DOHH2 (cell line): Measurements from ENCODE around the gene RHOD.

Experiments used
- H3F3A ChIP-seq: fragments of 200-600 bp; sonication (generic), shearing (Covaris generic); 2 replicates; pipeline ENCODE4 v1.6.0; 2016; ENCODE audit warnings: antibody characterized with exemption, mild to moderate bottlenecking; ENCODE audit not compliant: control insufficient read depth, insufficient read depth
- H3K27ac ChIP-seq: fragments of 200-600 bp; sonication (generic); 2 replicates; pipeline ENCODE4 v1.5.1; 2014; ENCODE audit warnings: low read depth, mild to moderate bottlenecking, low read length, moderate library complexity
- H3K27me3 ChIP-seq: fragments of 200-600 bp; sonication (generic); 2 replicates; pipeline ENCODE4 v1.6.1; 2014; ENCODE audit warnings: mild to moderate bottlenecking, low read length, mixed read lengths; ENCODE audit not compliant: control insufficient read depth
- H3K36me3 ChIP-seq: fragments of 200-600 bp; sonication (generic); 2 replicates; pipeline ENCODE4 v1.6.1; 2014; ENCODE audit warnings: mild to moderate bottlenecking, low read length, moderate library complexity, mixed read lengths; ENCODE audit not compliant: control insufficient read depth
- H3K4me1 ChIP-seq: fragments of 200-600 bp; sonication (generic); 2 replicates; pipeline ENCODE4 v1.6.1; 2014; ENCODE audit warnings: mild to moderate bottlenecking, low read length, mixed read lengths; ENCODE audit not compliant: control insufficient read depth
- H3K4me2 ChIP-seq: fragments of 200-600 bp; sonication (generic); 2 replicates; pipeline ENCODE4 v1.6.0; 2014; ENCODE audit warnings: mild to moderate bottlenecking, low read length, moderate library complexity
- H3K4me3 ChIP-seq: fragments of 200-600 bp; sonication (generic); 2 replicates; pipeline ENCODE4 v1.5.1; 2014; ENCODE audit warnings: mild to moderate bottlenecking, low read length, mixed read lengths
- H3K79me2 ChIP-seq: fragments of 200-600 bp; sonication (generic); 2 replicates; pipeline ENCODE4 v1.6.1; 2014; ENCODE audit warnings: mild to moderate bottlenecking, low read length, mixed read lengths; ENCODE audit not compliant: control insufficient read depth
- H3K9me2 ChIP-seq: fragments of 200-600 bp; sonication (generic); replicated peaks from 2 replicates; pipeline ENCODE4 v1.6.1; 2014; ENCODE audit warnings: mild to moderate bottlenecking, low read length, mixed read lengths; ENCODE audit not compliant: control insufficient read depth
- H3K9me3 ChIP-seq: fragments of 200-600 bp; sonication (generic); 2 replicates; pipeline ENCODE4 v1.6.1; 2014; ENCODE audit warnings: antibody characterized with exemption, low read length, mixed read lengths; ENCODE audit not compliant: control insufficient read depth, insufficient read depth
- H4K20me1 ChIP-seq: fragments of 200-600 bp; sonication (generic); 2 replicates; pipeline ENCODE4 v1.6.0; 2014; ENCODE audit warnings: low read depth, mild to moderate bottlenecking, antibody characterized with exemption, low read length, moderate library complexity; ENCODE audit not compliant: control insufficient read depth, insufficient read depth
- EZH2phosphoT487 ChIP-seq: fragments of 200-600 bp; sonication (generic); IDR thresholded peaks from 2 replicates; pipeline ENCODE4 v1.6.1; 2017; ENCODE audit warnings: borderline replicate concordance, mild to moderate bottlenecking, antibody characterized with exemption, low read length, moderate library complexity, mixed read lengths
- TF ChIP-seq, protein P1 (sequence below): fragments of 200-600 bp; sonication (generic); IDR thresholded peaks from one replicate; pipeline ENCODE4 v1.5.1; 2014; ENCODE audit warnings: antibody characterized with exemption, mild to moderate bottlenecking, low read depth, low read length; ENCODE audit not compliant: poor library complexity, severe bottlenecking

Gene RHOD

DNA sequence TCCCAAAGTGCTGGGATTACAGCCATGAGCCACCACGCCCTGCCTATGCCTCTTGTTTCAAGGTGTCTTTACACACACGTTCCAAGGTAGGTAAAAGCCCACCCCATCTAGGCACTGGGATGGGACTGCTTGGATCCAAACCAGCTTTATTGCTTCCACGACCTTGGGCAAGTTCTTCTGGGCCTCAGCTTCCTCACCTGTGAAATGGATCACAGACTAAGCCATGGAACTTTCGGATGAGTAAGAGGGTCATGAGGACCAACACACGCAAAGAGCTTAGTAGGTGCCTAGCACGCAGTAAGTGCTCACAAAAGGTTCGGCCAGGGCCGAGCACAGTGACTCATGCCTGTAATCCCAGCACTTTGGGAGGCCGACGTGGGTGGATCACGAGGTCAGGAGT, 15.6 kb downstream of the RHOD start:
- Histone ChIP-seq H4K20me1 (no peaks in the 10 kb centered on the region), H3K9me2 (no peaks in the 10 kb centered on the region), H3K79me2 (no peaks in the 10 kb centered on the region), H3K27me3 (no peaks in the 10 kb centered on the region; the same call in 1 of the 2 replicates), H3K27ac (no peak overlapping the region), H3K4me3 (no peak overlapping the region), H3K9me3 (no peaks in the 10 kb centered on the region), H3K4me2 (no peak overlapping the region), H3K36me3 (no peaks in the 10 kb centered on the region), H3K4me1 (peaks cover 20% of the 10 kb centered on the region), H3F3A (no peaks in the 10 kb centered on the region)
- TF ChIP-seq, protein P1, sequence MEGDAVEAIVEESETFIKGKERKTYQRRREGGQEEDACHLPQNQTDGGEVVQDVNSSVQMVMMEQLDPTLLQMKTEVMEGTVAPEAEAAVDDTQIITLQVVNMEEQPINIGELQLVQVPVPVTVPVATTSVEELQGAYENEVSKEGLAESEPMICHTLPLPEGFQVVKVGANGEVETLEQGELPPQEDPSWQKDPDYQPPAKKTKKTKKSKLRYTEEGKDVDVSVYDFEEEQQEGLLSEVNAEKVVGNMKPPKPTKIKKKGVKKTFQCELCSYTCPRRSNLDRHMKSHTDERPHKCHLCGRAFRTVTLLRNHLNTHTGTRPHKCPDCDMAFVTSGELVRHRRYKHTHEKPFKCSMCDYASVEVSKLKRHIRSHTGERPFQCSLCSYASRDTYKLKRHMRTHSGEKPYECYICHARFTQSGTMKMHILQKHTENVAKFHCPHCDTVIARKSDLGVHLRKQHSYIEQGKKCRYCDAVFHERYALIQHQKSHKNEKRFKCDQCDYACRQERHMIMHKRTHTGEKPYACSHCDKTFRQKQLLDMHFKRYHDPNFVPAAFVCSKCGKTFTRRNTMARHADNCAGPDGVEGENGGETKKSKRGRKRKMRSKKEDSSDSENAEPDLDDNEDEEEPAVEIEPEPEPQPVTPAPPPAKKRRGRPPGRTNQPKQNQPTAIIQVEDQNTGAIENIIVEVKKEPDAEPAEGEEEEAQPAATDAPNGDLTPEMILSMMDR = no peak
- TF ChIP-seq EZH2phosphoT487 = no peak

DNA sequence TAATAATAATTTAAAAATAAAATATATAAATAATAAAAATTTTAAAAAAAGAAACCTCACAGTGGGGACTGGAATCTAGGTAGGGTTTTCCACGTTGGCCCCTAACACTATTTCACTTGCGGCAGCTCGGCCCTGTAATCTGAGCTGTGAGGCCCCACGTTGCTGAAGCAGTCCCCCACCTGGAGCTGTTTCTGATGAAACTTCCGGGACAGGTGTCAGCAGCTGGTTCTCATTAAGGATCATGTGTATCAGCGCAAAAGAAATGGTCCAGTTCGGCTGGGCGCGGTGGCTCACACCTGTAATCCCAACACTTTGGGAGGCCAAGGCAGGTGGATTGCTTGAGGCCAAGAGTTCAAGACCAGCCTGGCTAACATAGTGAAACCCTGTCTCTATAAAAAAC, 17.3 kb downstream of the RHOD start:
- H3K4me1 ChIP-seq = peaks cover 20% of the 10 kb centered on the region
- no peaks in the 10 kb centered on the region for H3K9me2 ChIP-seq
- H3K27ac ChIP-seq = no peak overlapping the region
- H3K4me3 ChIP-seq = no peak overlapping the region; the same call in 1 of the 2 replicates
- TF ChIP-seq EZH2phosphoT487 = no peak
- TF ChIP-seq, protein P1 = no peak
- H3K27me3 ChIP-seq = no peaks in the 10 kb centered on the region; the same call in 1 of the 2 replicates
- H3K36me3 ChIP-seq = no peaks in the 10 kb centered on the region
- no peaks in the 10 kb centered on the region for H3K79me2 ChIP-seq
- H3F3A ChIP-seq = no peaks in the 10 kb centered on the region
- no peaks in the 10 kb centered on the region for H4K20me1 ChIP-seq
- H3K9me3 ChIP-seq = no peaks in the 10 kb centered on the region
- peak overlapping the region; percentile 4 for H3K4me2 ChIP-seq

DNA sequence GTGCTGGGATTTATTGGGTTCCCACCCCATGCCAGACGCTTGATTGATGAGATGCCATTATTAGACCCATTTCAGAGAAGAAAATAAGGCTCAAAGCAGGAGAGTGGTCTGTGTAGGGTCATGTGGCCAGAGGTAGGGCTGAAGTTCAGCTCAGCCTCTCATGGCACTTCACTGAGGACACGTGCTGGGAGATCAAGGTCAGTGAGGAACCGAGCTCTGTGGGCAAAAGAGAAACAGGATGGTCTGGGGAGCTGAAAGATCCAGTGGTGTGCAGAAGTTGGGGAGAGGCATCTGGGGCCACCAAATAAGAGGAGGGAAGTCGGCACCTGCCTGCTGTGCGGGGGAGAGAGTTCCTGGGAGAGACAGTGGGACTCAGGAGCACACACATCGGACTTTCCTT, 19.6 kb downstream of the RHOD start:
- TF ChIP-seq, protein P1 = no peak
- no peak for TF ChIP-seq EZH2phosphoT487
- no peak overlapping the region for H3K27ac ChIP-seq

More for the DNA sequence above, 19.6 kb downstream of the RHOD start:
- Histone ChIP-seq H3K79me2 (no peaks in the 10 kb centered on the region), H3K9me2 (no peaks in the 10 kb centered on the region), H3K36me3 (no peaks in the 10 kb centered on the region), H3K9me3 (no peaks in the 10 kb centered on the region), H3K27me3 (no peaks in the 10 kb centered on the region; the same call in 1 of the 2 replicates), H3F3A (no peaks in the 10 kb centered on the region), H3K4me3 (no peak overlapping the region), H3K4me1 (peaks cover 20% of the 10 kb centered on the region), H3K4me2 (no peak overlapping the region), H4K20me1 (no peaks in the 10 kb centered on the region)
